ENCODE measurements around the gene IRF8.

IRF8 gene

DNA sequence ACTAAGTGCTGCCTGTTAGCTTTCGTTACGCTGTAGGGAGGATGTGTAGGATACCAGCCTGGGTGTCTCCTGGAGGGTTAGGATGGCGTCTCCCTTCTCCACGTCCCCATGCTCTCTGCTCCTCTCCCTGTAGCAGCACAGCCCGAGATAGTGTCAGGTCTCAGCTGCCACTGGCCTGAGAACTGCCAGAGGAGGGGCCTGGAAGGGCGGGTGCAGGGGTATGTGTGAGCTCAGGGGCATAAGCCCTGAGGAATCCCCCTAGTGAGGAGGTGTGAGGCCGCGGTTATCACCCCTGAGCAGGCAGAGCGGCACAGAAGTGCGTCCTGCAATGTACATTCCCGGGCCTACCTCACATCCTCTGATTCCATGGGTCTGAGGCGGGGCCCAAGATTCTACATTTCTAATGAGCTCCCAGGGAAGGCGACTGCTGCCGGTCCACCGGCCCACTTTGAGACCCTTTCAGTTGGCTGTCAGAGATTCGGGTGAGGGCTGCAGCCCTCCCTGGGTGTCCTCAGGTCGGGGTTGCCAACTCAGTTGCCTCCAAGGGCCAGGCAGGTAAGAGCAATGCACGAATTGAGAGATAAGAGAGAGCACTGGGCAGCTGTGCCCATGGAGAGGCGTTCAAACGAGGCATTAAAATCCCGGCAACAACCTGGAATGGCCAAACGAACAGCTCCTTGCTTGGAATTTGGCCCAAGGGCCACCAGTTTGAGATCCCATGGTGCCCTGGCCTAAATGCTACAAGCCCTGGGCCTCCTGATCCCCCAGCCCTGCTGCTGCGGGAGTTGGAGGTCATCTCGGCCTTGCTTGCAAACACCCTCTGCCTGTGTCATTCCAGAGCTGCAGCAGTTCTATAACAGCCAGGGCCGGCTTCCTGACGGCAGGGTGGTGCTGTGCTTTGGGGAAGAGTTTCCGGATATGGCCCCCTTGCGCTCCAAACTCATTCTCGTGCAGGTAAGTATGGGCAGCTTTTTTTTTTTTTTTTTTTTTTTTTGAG, 20.6 kb downstream of the IRF8 start:
- H3K27me3 ChIP-seq (ENCODE audit: control insufficient read depth, insufficient read depth, low read length), result no peaks in the 10 kb centered on the region
- H3K9ac ChIP-seq (ENCODE audit: low read length), result no peak overlapping the region
- H3K9me3 ChIP-seq (ENCODE audit: control insufficient read depth, low read length), result no peaks in the 10 kb centered on the region
- peaks cover 22% of the 10 kb centered on the region for H3K4me1 ChIP-seq (ENCODE audit: control insufficient read depth, insufficient read depth, low read length)
- no peaks in the 10 kb centered on the region for H3K36me3 ChIP-seq (ENCODE audit: control insufficient read depth, insufficient read depth, low read length)
- no peak overlapping the region for H3K4me3 ChIP-seq (ENCODE audit: low read length)

DNA sequence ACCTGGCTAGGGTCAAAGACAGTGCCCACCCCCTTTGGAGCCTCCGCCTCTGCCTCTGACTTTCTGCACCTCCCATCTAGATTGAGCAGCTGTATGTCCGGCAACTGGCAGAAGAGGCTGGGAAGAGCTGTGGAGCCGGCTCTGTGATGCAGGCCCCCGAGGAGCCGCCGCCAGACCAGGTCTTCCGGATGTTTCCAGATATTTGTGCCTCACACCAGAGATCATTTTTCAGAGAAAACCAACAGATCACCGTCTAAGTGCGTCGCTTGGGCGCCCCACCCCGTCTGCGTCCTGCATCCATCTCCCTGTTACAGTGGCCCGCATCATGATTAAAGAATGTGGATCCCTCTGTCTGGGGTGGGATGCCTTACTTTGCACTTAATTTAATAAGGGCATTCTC, 22.1 kb downstream of the IRF8 start:
- peaks cover 16% of the 10 kb centered on the region for H3K4me1 ChIP-seq (ENCODE audit: control insufficient read depth, insufficient read depth, low read length)
- no peaks in the 10 kb centered on the region for H3K27me3 ChIP-seq (ENCODE audit: control insufficient read depth, insufficient read depth, low read length)
- H3K9me3 ChIP-seq (ENCODE audit: control insufficient read depth, low read length), result no peaks in the 10 kb centered on the region
- H3K4me3 ChIP-seq (ENCODE audit: low read length), result no peak overlapping the region
- no peaks in the 10 kb centered on the region for H3K36me3 ChIP-seq (ENCODE audit: control insufficient read depth, insufficient read depth, low read length)
- H3K9ac ChIP-seq (ENCODE audit: low read length), result no peak overlapping the region

DNA sequence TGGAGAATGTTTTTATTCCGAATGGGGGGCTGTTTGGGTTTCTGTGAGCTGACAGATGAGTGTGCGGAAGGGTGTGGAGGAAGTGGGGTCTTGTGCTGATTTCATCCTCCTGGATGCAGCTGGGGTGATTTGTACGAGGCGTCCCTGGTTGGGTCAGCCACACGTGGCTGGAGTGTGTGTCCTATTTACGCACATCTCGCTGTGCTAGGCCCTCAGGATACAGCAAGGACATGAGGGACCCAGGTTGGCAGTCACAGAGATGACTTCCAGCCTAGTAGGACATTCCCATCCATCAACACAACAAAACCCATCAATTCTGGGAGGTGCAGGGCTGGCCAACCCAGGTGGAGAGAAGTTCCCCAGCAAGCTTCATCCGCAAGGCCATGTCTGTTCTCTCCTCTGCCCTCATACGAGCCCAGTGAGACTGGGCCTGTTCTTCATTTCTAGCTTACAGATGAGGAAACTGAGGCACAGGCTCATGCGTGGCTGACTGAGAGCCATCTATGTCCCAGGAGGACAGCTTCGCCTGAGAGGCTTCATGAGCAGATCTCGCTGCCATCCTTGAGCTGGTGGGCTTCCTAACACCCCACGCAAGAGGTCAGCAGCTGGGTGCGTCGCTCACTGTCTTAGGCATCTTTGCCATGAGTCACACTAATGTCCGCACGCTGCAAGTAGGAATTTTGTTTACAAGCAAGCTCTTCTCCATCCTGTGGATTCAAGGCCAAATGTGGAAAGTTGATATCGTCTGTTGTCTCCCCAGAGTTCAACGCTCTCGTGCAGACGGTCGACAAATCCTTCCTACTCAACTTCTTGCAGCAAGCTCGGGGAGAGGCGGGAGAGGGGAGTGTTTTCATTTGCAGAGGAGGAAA, 24.4 kb downstream of the IRF8 start:
- Histone ChIP-seq H3K4me3 (ENCODE audit: low read length) (no peak overlapping the region), H3K9me3 (ENCODE audit: control insufficient read depth, low read length) (no peaks in the 10 kb centered on the region), H3K36me3 (ENCODE audit: control insufficient read depth, insufficient read depth, low read length) (no peaks in the 10 kb centered on the region), H3K9ac (ENCODE audit: low read length) (no peak overlapping the region), H3K27me3 (ENCODE audit: control insufficient read depth, insufficient read depth, low read length) (no peaks in the 10 kb centered on the region), H3K4me1 (ENCODE audit: control insufficient read depth, insufficient read depth, low read length) (peaks cover 4% of the 10 kb centered on the region)

- Histone ChIP-seq H3K4me3 (ENCODE audit: low read length) (no peak overlapping the region), H3K27me3 (ENCODE audit: control insufficient read depth, insufficient read depth, low read length) (no peaks in the 10 kb centered on the region), H3K36me3 (ENCODE audit: control insufficient read depth, insufficient read depth, low read length) (no peaks in the 10 kb centered on the region)
These were observed 25.7 kb downstream of the IRF8 start for GRCh38 chr16:85924675-85925074.

GRCh38 chr16:85926370-85926769, 27.4 kb downstream of the IRF8 start:
- Histone ChIP-seq H3K36me3 (ENCODE audit: control insufficient read depth, insufficient read depth, low read length) (no peaks in the 10 kb centered on the region), H3K9me3 (ENCODE audit: control insufficient read depth, low read length) (no peaks in the 10 kb centered on the region), H3K27me3 (ENCODE audit: control insufficient read depth, insufficient read depth, low read length) (no peaks in the 10 kb centered on the region), H3K4me3 (ENCODE audit: low read length) (no peak overlapping the region), H3K9ac (ENCODE audit: low read length) (no peak overlapping the region), H3K4me1 (ENCODE audit: control insufficient read depth, insufficient read depth, low read length) (peaks cover 4% of the 10 kb centered on the region)

More at GRCh38 chr16:85924675-85925074, 25.7 kb downstream of the IRF8 start:
- H3K4me1 ChIP-seq (ENCODE audit: control insufficient read depth, insufficient read depth, low read length), result peaks cover 4% of the 10 kb centered on the region
- H3K9me3 ChIP-seq (ENCODE audit: control insufficient read depth, low read length), result no peaks in the 10 kb centered on the region
- no peak overlapping the region for H3K9ac ChIP-seq (ENCODE audit: low read length)

DNA sequence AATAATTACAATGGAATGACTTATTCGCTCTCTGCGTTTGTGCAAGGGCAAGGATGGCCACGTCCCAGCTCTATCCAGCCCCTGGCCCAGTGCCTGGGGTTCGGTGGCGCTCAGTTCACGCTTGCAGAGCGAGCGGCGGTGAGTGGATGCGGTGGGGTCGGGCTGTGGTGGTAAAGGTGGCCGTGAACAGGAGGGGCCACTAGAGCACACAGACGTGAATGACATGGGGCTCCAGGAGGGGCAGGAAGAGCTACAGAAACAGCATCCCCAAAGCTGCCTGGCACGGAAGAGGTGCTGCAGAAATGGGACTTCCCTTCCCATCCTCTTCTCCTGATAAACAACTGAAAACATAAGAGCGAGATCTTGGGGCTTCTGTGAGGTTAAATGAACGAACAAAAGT, 28.4 kb downstream of the IRF8 start:
- Histone ChIP-seq H3K9ac (ENCODE audit: low read length) (no peak overlapping the region), H3K4me1 (ENCODE audit: control insufficient read depth, insufficient read depth, low read length) (peaks cover 4% of the 10 kb centered on the region), H3K36me3 (ENCODE audit: control insufficient read depth, insufficient read depth, low read length) (no peaks in the 10 kb centered on the region), H3K9me3 (ENCODE audit: control insufficient read depth, low read length) (no peaks in the 10 kb centered on the region), H3K4me3 (ENCODE audit: low read length) (no peak overlapping the region), H3K27me3 (ENCODE audit: control insufficient read depth, insufficient read depth, low read length) (no peaks in the 10 kb centered on the region)

GRCh38 chr16:85927959-85928358, 29.0 kb downstream of the IRF8 start:
- Histone ChIP-seq H3K36me3 (ENCODE audit: control insufficient read depth, insufficient read depth, low read length) (no peaks in the 10 kb centered on the region), H3K9me3 (ENCODE audit: control insufficient read depth, low read length) (no peaks in the 10 kb centered on the region), H3K27me3 (ENCODE audit: control insufficient read depth, insufficient read depth, low read length) (no peaks in the 10 kb centered on the region), H3K4me3 (ENCODE audit: low read length) (no peak overlapping the region), H3K9ac (ENCODE audit: low read length) (no peak overlapping the region), H3K4me1 (ENCODE audit: control insufficient read depth, insufficient read depth, low read length) (peaks cover 4% of the 10 kb centered on the region)

DNA sequence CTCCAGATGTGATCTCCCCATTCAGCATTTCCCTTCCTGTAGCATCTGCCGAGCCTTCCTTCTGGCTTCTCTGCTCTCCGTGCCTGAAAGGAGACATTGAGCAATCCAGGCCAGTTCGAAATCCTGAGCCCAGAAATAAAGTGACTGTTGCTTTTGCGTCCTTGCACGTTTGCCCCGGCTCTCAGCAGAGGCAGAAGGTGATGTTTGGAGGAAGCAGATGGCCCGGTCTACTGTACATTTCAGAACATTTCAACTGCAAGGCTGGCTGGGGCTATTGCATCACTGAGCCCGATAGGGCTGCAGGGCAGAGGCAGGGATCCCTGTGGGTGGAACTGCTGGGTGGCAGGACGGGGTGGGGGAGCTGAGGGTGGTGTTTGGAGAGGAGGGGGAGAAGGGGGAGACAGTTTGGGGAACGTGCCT, 29.4 kb downstream of the IRF8 start:
- Histone ChIP-seq H3K27me3 (ENCODE audit: control insufficient read depth, insufficient read depth, low read length) (no peaks in the 10 kb centered on the region), H3K9me3 (ENCODE audit: control insufficient read depth, low read length) (no peaks in the 10 kb centered on the region), H3K9ac (ENCODE audit: low read length) (no peak overlapping the region), H3K4me1 (ENCODE audit: control insufficient read depth, insufficient read depth, low read length) (peaks cover 4% of the 10 kb centered on the region), H3K36me3 (ENCODE audit: control insufficient read depth, insufficient read depth, low read length) (no peaks in the 10 kb centered on the region), H3K4me3 (ENCODE audit: low read length) (no peak overlapping the region)

DNA sequence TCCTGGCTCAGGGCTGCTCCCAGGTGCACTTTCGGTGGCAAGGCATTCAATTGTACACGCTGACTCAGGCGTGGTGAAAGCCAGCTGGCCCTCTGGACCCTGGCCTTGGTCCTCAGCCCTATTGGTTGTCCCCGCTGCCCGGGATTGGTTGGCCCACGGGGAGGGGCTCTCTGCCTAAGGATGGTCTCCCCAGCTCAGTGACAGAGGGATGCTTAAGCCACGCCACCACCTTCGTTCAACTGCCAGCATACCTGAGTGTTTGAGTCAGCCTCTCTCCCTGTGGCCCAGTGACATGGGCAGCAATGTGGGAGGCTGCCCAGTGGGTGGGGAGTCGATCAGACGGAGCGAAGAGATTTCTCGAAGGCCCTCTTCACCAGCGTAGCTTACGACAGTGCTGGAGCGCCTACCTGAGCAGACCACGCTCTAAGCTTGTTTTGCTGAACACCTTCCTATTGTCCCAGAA, 30.3 kb downstream of the IRF8 start:
- no peak overlapping the region for H3K9ac ChIP-seq (ENCODE audit: low read length)
- no peaks in the 10 kb centered on the region for H3K36me3 ChIP-seq (ENCODE audit: control insufficient read depth, insufficient read depth, low read length)
- no peaks in the 10 kb centered on the region for H3K27me3 ChIP-seq (ENCODE audit: control insufficient read depth, insufficient read depth, low read length)
- H3K4me1 ChIP-seq (ENCODE audit: control insufficient read depth, insufficient read depth, low read length), result peaks cover 4% of the 10 kb centered on the region
- H3K4me3 ChIP-seq (ENCODE audit: low read length), result no peak overlapping the region
- H3K9me3 ChIP-seq (ENCODE audit: control insufficient read depth, low read length), result no peaks in the 10 kb centered on the region

DNA sequence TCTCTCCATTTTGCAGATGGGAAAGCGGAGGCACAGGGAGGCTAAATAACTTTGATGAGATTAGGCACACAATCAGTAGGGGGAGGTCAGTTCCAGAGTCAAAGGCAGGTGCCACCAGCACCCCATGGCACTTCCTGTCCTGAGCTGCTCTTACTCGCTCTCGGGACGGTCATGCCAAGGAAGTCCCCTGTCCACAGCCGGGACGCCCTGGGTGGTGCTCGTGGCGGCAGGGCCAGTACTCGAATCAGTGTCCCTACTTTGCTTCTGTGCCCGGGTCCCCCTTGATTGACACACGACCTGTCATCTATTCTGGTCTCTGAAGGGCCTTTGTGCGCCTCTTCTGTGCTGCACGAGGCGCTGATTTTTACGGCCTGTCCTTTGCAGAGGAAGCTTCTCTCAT, 31.3 kb downstream of the IRF8 start:
- H3K9me3 ChIP-seq (ENCODE audit: control insufficient read depth, low read length), result no peaks in the 10 kb centered on the region
- H3K36me3 ChIP-seq (ENCODE audit: control insufficient read depth, insufficient read depth, low read length), result no peaks in the 10 kb centered on the region
- H3K9ac ChIP-seq (ENCODE audit: low read length), result no peak overlapping the region
- no peak overlapping the region for H3K4me3 ChIP-seq (ENCODE audit: low read length)
- H3K27me3 ChIP-seq (ENCODE audit: control insufficient read depth, insufficient read depth, low read length), result no peaks in the 10 kb centered on the region
- H3K4me1 ChIP-seq (ENCODE audit: control insufficient read depth, insufficient read depth, low read length), result no peaks in the 10 kb centered on the region

- Histone ChIP-seq H3K27me3 (ENCODE audit: control insufficient read depth, insufficient read depth, low read length) (no peaks in the 10 kb centered on the region), H3K36me3 (ENCODE audit: control insufficient read depth, insufficient read depth, low read length) (no peaks in the 10 kb centered on the region), H3K9me3 (ENCODE audit: control insufficient read depth, low read length) (no peaks in the 10 kb centered on the region), H3K4me1 (ENCODE audit: control insufficient read depth, insufficient read depth, low read length) (no peaks in the 10 kb centered on the region), H3K4me3 (ENCODE audit: low read length) (no peak overlapping the region), H3K9ac (ENCODE audit: low read length) (no peak overlapping the region)
These were observed 32.8 kb downstream of the IRF8 start for GRCh38 chr16:85931596-85932402.
